ENCODE results near the gene LUZP2.

DNA sequence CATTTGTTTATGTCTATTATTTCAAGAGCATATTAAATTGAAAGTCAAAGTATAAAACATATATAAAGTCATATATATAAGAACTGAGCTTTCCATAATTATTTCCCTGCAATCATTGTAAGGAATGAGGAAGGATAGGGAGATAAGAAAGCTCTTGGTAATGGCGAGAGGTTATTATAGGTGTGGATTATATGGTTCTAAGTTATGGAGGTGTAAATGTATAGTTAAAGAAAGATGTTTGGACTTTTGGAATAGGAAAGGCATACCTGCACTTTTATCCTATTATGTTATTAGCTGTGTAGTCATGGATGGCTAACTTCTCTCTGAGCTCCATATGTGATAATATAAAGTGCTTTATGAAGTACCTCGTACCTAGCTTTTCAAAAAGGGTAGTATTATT is 127.6 kb downstream of the LUZP2 start:
- TF ChIP-seq, protein P1, sequence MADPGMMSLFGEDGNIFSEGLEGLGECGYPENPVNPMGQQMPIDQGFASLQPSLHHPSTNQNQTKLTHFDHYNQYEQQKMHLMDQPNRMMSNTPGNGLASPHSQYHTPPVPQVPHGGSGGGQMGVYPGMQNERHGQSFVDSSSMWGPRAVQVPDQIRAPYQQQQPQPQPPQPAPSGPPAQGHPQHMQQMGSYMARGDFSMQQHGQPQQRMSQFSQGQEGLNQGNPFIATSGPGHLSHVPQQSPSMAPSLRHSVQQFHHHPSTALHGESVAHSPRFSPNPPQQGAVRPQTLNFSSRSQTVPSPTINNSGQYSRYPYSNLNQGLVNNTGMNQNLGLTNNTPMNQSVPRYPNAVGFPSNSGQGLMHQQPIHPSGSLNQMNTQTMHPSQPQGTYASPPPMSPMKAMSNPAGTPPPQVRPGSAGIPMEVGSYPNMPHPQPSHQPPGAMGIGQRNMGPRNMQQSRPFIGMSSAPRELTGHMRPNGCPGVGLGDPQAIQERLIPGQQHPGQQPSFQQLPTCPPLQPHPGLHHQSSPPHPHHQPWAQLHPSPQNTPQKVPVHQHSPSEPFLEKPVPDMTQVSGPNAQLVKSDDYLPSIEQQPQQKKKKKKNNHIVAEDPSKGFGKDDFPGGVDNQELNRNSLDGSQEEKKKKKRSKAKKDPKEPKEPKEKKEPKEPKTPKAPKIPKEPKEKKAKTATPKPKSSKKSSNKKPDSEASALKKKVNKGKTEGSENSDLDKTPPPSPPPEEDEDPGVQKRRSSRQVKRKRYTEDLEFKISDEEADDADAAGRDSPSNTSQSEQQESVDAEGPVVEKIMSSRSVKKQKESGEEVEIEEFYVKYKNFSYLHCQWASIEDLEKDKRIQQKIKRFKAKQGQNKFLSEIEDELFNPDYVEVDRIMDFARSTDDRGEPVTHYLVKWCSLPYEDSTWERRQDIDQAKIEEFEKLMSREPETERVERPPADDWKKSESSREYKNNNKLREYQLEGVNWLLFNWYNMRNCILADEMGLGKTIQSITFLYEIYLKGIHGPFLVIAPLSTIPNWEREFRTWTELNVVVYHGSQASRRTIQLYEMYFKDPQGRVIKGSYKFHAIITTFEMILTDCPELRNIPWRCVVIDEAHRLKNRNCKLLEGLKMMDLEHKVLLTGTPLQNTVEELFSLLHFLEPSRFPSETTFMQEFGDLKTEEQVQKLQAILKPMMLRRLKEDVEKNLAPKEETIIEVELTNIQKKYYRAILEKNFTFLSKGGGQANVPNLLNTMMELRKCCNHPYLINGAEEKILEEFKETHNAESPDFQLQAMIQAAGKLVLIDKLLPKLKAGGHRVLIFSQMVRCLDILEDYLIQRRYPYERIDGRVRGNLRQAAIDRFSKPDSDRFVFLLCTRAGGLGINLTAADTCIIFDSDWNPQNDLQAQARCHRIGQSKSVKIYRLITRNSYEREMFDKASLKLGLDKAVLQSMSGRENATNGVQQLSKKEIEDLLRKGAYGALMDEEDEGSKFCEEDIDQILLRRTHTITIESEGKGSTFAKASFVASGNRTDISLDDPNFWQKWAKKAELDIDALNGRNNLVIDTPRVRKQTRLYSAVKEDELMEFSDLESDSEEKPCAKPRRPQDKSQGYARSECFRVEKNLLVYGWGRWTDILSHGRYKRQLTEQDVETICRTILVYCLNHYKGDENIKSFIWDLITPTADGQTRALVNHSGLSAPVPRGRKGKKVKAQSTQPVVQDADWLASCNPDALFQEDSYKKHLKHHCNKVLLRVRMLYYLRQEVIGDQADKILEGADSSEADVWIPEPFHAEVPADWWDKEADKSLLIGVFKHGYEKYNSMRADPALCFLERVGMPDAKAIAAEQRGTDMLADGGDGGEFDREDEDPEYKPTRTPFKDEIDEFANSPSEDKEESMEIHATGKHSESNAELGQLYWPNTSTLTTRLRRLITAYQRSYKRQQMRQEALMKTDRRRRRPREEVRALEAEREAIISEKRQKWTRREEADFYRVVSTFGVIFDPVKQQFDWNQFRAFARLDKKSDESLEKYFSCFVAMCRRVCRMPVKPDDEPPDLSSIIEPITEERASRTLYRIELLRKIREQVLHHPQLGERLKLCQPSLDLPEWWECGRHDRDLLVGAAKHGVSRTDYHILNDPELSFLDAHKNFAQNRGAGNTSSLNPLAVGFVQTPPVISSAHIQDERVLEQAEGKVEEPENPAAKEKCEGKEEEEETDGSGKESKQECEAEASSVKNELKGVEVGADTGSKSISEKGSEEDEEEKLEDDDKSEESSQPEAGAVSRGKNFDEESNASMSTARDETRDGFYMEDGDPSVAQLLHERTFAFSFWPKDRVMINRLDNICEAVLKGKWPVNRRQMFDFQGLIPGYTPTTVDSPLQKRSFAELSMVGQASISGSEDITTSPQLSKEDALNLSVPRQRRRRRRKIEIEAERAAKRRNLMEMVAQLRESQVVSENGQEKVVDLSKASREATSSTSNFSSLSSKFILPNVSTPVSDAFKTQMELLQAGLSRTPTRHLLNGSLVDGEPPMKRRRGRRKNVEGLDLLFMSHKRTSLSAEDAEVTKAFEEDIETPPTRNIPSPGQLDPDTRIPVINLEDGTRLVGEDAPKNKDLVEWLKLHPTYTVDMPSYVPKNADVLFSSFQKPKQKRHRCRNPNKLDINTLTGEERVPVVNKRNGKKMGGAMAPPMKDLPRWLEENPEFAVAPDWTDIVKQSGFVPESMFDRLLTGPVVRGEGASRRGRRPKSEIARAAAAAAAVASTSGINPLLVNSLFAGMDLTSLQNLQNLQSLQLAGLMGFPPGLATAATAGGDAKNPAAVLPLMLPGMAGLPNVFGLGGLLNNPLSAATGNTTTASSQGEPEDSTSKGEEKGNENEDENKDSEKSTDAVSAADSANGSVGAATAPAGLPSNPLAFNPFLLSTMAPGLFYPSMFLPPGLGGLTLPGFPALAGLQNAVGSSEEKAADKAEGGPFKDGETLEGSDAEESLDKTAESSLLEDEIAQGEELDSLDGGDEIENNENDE (IDR thresholded peaks at IDR 0.05; ENCODE audit: low read depth, low read length), result no peak
- no peak for TF ChIP-seq MTF1 (CRISPR knock-in tag; IDR thresholded peaks at IDR 0.05; ENCODE audit: borderline replicate concordance)
- TF ChIP-seq CTCF (IDR thresholded peaks at IDR 0.05 in 2 of 3, conservative IDR thresholded peaks at IDR 0.05 in 1 of 3; ENCODE audit: insufficient read depth in 2 of 3, low read depth in 1 of 3, low read length in 3 of 3), result no peak
